HG02981 (cell line): ENCODE measurements around the gene OXSR1.
"Not testable (repeated sequence)": the region's sequence is repeated elsewhere in the genome, so short reads cannot be mapped to it uniquely, and the experiment has no call there.

Experiments
- ATAC-seq: cut with Tn5 transposase; IDR thresholded peaks from one replicate; pipeline ENCODE4 v1.9.1; 2021; ENCODE audit warnings: mild to moderate bottlenecking, moderate library complexity; ENCODE audit not compliant: unreplicated experiment

The OXSR1 gene

GRCh38 chr3:38141173-38141951, 24.0 kb upstream of the OXSR1 start:
- no peak for ATAC-seq

- no peak for ATAC-seq
These were observed 23.4 kb upstream of the OXSR1 start for GRCh38 chr3:38141952-38142273.

- ATAC-seq: no peak
These were observed 22.4 kb upstream of the OXSR1 start for GRCh38 chr3:38142959-38143358.

- ATAC-seq: no peak
These were observed 21.8 kb upstream of the OXSR1 start for GRCh38 chr3:38143511-38143910.

- ATAC-seq: no peak
These were observed 18.8 kb upstream of the OXSR1 start for GRCh38 chr3:38146504-38146903.

- no peak for ATAC-seq
These were observed 17.9 kb upstream of the OXSR1 start for GRCh38 chr3:38147421-38147820.

- ATAC-seq: no peak
These were observed 16.9 kb upstream of the OXSR1 start for GRCh38 chr3:38148311-38148882.

GRCh38 chr3:38149708-38150107, 15.6 kb upstream of the OXSR1 start:
- ATAC-seq: no peak

- no peak for ATAC-seq
These were observed 14.4 kb upstream of the OXSR1 start for GRCh38 chr3:38150780-38151528.

- no peak for ATAC-seq
These were observed 13.6 kb upstream of the OXSR1 start for GRCh38 chr3:38151667-38152265.

GRCh38 chr3:38152609-38153008, 12.7 kb upstream of the OXSR1 start:
- no peak for ATAC-seq

- no peak for ATAC-seq
These were observed 12.1 kb upstream of the OXSR1 start for GRCh38 chr3:38153221-38153620.

- no peak for ATAC-seq
These were observed 11.3 kb upstream of the OXSR1 start for GRCh38 chr3:38154033-38154494.

- no peak for ATAC-seq
These were observed 10.6 kb upstream of the OXSR1 start for GRCh38 chr3:38154625-38155255.

- ATAC-seq: no peak
These were observed 9.5 kb upstream of the OXSR1 start for GRCh38 chr3:38155825-38156224.

- no peak for ATAC-seq
These were observed 8.2 kb upstream of the OXSR1 start for GRCh38 chr3:38157117-38157516.

GRCh38 chr3:38157595-38157994, 7.7 kb upstream of the OXSR1 start:
- no peak for ATAC-seq

GRCh38 chr3:38158472-38158871, 6.9 kb upstream of the OXSR1 start:
- ATAC-seq: no peak

GRCh38 chr3:38160704-38161103, 4.6 kb upstream of the OXSR1 start:
- ATAC-seq: not testable (repeated sequence)

- no peak for ATAC-seq
These were observed 2.1 kb upstream of the OXSR1 start for GRCh38 chr3:38163117-38163840.
